ENCODE results near the gene RWDD2A.
"Not testable (repeated sequence)": the region's sequence is repeated elsewhere in the genome, so short reads cannot be mapped to it uniquely, and the experiment has no call there.

Gene RWDD2A
- total RNA-seq, result 4.8 to 7.0 reads per million in 2 donors

DNA sequence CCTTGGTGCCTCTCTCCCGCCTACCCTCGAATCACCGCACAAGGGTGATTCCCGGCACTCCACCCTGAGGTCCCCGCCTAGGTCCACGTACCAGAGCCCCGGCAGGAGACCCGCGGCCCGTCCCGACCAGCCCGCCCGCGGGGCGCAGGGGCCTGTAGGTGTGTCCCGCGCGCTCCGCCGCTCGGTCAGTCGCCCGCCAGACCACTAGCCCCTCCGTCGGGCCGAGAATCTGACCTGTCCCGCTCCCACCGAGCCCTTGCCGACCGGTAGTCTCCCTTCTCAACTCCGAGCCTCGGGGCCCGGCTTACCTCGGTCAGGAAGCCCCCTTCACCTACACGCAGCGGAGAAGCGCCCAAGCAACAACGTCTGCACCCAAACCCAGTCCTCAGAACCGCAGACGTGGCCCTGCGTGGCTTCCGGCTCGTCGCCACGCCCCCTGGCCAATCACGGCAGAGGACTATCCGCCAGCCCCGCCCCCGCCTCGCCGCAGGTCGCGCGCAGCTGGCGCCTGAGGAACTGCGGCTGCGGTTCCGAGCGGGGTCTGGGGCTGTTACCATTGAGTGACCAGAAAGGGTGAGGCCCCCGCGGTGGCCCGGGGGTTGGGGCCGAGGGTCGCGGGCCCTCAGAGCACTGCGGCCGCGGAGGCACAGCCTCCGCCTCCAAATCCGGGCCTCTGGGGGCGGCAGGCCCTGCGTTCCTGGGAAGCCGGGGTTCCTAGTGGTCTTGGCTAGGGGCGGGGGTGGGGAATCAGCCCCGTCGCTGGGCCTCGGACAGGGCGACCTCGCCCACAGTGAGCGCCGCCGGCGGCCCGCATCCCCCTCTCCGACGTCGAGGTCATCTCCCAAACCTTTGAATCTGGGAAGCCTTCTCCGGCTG, at the start of gene RWDD2A, which contains the start of gene PGM3:
RWDD2A (plus strand) TSS at position 487 of the 876 bp plus-strand sequence. CDS start 1,095 bp downstream, outside the sequence.
PGM3 (minus strand) TSS at position 395 of the 876 bp plus-strand sequence. CDS start 2,253 bp downstream, outside the sequence.
- DNase-seq, result peak; percentile 89

DNA sequence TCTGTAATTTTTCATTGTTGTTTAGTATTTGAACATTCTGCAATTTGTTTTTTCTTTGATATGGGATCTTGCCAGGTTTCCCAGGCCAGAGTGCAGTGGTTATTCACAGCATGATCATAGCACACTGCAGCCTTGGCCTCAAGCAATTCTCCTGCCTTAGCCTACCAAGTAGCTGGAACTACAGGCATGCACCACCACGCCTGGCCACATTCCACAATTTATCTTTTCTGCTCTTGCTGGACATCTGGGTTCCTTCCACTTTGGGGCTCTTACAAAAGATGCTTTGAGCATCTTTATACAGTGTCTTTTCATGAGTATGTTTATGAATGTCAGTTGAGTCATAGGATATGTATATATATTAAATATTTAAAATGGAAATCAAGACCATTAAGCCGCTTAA, 42.0 kb upstream of the RWDD2A start:
- DNase-seq, result no peak

DNA sequence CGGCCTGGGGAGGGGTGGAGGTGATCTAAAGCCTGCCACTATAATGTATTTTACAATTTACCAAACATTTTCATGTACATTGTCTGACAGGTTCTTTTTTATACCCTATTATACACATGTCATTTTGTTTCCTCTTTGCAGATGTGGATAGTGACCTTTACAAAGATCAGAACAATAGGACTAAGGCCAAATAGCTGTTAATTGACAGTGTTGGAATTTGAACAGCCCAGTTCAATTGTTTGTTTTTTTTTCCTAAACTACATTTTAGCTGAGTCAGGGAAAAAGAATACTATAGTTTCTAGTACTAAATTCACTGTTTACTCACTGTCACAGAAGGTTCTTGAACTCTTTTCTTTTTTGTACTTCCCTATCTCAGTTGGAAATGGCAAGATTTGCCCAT, 40.2 kb upstream of the RWDD2A start:
- DNase-seq, result no peak

DNA sequence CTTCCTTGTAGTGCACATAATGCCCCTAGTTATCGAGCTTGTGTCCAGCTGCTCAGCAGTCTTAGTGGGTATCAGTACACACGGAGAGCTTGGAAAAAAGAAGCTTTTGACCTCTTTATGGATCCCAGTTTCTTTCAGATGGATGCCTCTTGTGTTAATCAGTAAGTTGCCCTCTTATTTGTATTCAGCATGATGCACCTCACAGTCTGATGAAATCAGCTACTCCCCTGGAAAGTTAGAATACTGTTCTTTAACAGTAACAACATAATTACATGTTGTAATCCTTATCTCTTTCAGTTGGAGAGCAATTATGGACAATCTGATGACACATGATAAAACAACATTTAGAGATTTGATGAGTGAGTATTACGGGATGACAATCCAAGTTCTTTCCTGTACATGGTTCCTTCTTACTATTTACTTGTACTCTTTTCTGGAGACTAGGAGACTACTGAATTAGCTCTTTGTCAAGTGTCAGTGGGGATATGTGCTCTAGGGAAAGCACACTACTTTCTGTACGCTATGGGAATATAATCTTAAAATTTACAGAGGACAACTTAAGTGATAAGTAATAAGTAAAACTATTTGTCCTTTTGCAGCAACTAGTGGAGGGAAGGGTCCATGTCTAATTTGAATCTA, 39.2 kb upstream of the RWDD2A start:
- no peak for DNase-seq

DNA sequence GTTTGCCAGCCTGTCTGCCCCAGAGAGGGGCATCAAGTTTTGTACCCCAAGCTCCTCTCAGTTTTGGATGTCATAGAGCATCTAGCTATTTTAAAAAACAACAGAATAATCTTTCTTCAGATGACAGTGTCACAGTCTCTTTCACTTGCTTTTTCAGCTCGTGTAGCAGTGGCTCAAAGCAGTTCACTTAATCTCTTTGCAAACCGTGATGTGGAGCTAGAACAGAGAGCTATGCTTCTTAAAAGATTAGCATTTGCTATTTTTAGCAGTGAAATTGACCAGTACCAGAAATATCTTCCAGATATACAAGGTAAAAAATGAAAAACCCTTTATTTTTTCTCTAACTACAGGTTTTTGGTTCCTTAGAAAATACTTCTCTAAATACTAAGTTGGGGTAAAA, 37.4 kb upstream of the RWDD2A start:
- DNase-seq, result no peak

DNA sequence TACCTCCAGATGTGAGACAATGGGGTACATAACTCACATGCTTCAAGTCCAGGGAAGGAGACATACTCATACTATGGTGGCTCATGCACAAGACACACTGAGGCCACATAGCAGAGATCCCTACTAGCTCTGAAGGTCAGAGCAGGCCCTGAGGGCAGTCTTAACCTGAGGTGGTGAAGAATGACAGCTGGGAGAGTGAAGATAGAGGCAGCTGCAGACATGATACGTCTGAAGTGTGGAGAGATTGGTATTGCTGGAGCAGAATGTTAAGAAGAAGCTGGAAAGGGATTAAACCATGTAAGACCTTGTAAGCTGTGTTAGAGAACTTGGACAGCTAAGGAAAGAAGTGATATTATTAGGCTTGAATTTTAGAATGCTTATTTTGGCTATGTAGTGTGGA, 33.0 kb upstream of the RWDD2A start:
- no peak for DNase-seq

DNA sequence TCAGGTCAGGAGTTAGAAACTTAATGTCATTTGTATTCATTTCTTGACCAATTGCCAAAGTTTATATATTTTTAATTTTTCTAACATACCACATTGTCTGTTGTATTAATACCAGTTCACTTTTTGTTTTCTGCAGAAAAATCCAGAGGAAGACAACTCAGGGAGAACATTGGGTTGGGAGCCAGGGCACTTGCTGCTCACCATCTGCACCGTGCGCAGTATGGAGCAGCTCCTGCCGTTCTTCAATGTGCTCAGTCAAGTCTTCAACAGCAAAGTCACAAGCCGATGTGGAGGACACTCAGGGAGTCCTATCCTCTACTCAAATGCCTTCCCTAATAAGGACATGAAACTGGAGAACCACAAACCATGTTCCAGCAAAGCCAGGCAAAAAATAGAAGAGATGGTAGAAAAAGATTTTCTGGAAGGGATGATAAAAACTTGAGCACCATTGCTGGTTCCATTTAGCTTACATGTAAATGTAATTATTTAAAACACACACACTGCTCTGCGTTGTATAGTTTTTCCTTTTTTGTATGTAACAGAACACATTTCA, 25.4 kb upstream of the RWDD2A start:
- no peak for DNase-seq

DNA sequence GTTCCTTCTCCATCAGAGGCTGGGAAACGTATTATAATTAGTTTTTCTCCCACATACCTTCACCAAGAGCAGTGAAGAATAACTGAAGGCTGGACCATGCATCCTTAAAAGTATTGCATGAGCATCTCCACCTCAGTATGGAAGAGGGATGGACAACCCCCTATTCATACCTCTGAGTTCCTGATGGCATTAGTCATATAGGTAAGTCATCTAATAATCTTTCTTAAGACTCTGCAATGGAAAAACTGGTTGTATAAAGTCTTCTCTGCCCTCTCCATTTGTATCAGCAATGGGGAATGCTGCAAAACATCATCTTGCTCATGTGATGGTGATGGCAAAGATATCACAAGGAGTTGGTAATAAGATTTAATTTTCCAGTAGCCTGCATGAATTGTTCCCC, 24.6 kb upstream of the RWDD2A start:
- no peak for DNase-seq

DNA sequence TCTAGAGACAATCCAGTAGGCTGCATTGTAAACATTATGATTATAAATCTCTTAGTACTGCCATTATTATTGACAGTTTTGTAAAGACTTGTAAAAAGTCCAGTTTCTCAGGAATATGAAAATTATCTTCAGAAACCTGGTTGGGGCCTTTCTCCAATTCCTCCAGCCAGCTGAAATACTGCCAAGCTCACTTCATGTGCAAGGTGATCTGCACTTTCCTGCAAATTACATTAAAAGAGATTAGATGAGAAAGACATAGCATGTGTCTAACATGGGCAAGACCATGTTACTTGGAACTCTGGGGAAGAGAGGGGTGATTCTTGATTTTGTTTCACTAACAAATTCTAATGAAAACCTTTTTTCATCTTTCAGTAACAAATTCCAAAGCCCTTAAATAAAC, 24.1 kb upstream of the RWDD2A start:
- DNase-seq, result no peak

DNA sequence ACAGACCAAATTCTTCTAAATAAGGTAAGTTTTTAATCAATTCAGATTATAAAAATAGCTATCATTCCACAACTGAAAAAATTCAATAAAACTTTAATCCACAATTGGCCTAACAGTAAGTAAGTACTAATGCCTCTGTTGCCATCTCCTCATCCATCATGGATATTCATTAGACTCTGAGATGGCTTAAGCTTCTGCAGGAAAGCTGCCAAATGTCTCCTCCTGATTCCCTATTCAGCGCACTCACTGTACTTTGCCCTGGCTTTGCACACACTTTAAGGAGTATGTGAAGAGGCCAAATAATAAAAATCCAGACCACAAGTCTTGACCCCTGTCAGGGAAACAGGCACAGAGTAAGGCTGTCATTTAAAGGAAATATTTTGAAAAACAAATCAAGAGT, 23.6 kb upstream of the RWDD2A start:
- DNase-seq, result no peak

DNA sequence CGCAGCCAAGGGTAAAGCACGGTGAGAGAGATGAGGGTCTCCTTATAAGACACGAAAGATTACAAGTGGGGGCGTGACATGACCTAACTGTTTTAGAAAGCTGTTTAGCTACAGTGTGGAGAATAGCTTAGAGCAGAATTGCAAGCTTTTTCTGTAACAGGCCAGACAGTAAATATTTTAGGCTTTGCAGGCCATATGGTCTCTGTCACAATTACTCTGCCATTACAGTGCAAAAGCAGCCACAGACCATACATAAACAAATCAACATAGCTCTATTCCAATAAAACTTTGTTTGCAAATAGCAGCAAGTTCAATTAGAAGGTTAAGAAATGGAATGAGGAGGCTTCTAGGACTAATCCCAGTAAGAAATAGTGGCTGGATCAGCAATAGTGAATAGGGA, 16.9 kb upstream of the RWDD2A start:
- no peak for DNase-seq

DNA sequence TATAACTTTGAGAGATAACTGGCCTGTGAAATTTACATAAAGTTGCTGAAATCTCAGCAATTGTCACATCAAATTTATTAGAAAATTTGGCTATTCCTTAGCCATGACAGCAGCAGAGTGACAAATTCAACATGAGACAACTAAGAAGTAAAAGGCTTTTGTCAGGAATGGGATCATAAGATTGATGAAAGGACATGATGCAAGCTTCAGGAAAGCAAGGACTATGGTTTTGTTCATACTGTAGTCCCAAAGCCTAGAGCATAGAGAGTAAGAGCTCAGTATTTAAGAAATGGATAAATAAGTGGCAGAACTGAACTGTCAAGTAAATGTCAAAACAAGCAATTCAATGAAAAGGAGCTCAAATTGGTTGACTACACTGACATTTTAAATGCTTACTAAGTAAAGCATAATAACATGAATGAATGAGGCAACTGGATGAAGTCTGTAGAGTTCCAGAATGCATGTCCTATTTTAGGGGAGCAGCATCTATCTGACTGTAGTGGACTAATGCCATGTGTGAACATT, 12.7 kb upstream of the RWDD2A start:
- no peak for DNase-seq

DNA sequence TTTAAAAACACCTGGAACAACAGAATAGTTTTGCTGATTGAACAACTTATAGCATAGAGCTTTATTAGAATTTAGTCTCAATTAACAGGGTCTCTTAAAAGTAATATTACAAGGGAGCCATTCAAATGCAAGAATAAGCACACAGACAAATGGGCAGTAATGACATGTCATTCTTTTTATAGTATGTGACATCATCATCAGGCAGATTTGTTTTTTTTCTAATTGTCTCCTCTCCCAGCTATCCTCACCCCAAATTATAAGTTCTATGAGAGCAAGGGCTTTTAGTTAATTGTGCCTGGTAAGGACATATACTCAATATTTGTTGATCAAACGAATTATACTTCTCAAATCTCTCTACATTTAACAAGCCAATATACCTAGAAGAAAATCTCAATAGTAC, 11.0 kb upstream of the RWDD2A start:
- DNase-seq, result no peak

DNA sequence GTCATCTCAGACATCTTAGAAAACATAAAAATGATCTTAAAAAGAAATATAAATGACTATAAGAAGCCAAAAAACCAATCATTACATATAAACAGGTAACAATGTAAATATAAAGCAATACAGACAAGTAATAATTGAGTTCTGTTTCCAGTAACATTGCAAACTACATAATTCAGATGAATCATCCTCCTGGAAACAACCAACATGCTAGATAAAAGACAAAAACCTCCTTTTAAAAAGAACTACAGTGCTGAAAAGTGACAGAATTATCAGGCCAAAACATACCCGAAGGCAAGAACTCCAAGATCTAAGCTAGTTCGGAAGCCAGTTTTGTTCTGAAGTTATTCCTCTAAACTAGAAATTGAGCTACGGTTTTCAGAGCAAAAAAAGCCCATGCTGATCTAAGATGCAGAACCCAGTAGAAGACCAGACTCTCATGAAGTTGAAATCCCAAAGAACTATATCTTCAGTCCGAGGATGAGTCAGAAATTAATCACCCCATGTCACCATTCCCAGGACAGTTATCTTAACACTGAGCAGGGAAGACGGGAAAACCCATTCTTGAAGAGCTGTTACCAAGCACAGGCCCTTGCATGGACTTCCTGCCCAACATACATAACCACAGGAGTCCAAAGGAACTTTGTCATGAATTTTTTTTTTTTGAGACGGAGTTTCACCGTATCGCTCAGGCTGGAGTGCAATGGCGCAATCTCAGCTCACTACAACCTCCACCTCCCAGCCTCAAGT, 9.9 kb upstream of the RWDD2A start:
- DNase-seq, result no peak

DNA sequence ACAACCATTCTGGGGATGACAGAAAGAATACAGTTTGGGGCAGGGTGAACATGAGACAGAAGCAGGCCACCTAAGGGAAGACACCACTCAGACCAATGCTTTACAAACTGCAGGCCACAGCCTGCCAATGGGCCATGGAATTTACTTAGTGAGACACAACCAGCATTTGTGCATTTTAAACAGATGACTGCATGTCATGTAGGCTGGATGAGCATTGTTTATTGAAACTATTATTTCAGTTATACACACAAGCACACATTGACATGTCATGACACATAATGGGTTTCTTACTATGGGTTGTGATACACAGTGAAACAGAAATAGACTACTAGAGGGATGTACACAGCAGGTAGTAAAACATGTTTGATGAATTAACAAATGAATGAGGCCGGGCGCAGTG, 8.1 kb upstream of the RWDD2A start:
- no peak for DNase-seq

DNA sequence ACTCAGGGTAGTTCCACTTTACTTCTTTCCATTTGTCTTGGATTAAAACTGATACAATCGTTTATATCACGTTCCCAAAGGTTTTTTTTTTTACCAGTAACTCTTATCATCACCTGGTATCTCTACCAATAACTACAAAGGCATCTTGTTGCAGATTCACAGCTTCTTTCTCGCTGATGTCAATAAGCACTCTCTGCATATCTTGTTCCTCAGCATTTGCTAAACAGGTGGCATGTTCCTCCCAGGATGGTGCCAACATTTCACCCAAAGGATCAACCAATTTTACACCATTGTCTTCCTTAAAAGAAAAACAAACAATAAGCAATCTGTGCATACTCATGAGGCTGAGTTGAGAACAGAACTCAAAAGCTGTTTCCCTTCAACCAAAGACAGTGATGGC, 4.7 kb upstream of the RWDD2A start:
- DNase-seq, result no peak

DNA sequence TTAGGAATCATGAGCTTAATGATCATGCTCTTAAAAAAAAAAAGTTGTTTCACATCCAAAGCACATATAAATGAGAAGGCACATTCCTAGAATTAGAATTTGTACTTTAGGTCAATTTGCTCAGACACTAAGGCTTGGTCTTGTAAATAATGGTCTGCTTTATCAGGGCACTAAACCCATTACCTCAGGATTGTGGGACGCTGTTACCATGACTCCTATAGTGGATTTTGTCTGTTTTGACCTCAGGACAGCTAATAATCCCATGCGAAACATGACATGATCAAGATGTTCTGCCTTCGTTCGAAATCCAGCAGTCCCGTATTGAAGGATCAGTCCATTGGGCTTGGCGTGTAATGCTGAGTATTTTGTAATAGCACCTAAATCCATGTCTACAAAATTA, 2.5 kb upstream of the RWDD2A start:
- DNase-seq, result no peak

DNA sequence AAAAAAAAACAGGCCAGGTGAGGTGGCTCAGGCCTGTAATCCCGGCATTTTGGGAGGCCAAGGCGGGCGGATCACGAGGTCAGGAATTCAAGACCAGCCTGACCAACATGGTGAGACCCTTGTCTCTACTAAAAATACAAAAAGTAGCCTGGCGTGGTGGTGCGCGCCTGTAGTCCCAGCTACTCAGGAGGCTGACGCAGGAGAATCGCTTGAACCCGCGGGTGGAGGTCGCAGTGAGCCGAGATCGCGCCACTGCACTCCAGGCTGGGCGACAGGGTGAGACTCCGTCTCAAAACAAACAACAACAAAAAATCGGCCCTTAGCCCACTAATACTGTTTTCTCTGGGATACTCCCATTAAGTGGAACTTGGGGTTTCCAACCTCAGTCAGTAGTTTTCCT, 1.2 kb upstream of the RWDD2A start:
- not testable (repeated sequence) for DNase-seq

DNA sequence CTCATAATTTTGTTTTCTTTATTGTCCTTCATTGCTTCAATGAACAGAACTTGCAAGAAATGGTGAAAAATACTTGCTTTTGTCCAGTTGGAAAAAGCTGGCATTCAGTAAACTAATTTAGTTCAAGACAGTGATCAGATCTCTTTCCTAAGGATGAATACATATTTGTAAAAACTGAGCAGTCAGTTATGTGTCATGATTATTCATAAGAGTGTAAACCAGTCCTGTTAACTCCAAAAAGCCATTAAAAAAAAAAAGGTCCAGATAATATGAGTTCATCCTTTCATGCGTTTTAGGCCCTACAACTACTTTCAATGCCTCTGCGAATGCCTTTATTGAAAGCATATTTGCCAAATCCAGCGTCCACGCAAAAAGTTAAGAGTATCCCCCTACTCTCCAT, 701 bp upstream of the RWDD2A start:
- no peak for DNase-seq

DNA sequence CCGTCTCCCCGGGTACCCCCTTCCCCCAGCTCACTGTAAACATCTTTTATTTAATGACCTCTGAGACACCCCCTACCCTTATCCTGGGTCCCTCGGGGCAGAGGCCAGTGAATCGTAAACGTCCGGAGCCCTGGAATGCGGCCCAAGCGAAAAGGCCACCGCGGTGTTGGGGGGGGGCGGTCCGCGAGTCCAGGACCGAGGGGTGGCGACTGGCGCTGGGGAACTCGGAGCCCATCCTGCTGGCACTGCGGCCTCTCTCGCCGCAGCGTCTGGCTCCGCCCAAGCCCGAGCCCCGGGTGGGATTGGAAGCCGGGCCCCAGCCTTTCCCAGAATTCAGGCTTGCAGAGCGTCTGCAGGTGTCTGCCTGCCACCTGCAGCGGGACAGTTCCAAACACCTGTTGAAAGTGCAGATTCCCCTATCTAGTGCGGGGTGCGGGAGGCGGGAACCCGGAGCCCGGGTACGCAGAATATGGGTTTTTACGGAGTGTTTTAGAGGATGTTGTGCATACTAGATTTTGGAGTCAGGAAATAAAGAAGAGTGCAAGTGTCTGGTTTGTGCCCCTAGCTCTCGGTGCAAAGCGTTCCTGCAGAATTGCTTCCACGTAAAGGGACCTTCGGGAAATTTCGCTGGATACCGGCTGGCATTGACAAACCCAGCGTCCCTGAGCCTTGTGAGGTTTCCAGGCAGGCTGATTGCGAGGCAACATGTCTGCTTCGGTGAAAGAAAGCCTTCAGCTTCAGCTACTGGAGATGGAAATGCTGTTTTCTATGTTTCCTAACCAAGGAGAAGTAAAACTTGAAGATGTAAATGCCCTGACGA, 800 bp downstream of the RWDD2A start:
- DNase-seq, result peak; percentile 23

DNA sequence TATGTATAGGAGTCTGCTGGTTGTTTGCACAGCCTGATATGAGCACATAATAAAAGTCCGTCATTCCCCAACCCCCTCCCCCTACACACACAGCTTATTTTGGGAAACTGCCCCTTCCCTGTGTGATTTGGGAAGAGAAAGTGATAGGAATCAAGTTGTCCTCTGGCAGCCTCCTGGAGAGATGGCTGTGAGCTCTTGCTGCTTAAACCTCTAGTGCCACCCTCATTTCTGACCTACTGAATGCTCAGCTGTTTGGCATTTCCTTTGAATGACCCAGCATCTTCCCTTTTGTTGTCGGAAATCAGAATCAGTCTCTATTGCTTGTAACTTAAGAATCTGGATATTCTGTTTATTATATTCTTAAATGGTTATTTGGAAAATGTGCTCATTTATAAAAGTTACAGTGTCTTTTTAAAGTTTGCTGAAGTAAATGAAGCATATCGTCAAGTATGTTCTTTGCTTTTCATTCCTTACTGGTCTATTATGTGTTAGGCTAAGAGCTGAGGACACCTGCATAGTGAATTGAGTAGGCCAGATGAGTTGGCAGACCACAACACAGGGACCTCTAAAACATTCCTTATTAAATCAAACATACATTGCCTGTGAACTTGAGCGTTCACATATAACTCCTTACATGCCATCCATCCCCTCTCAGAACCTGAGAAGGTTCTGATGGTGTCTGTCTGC, 5.5 kb downstream of the RWDD2A start:
- no peak for DNase-seq

Data from T-helper 9 cell (primary cell).